ENCODE results near the gene SYCE1L.
"Not testable (repeated sequence)": the region's sequence is repeated elsewhere in the genome, so short reads cannot be mapped to it uniquely, and the experiment has no call there.

The SYCE1L gene, protein sequence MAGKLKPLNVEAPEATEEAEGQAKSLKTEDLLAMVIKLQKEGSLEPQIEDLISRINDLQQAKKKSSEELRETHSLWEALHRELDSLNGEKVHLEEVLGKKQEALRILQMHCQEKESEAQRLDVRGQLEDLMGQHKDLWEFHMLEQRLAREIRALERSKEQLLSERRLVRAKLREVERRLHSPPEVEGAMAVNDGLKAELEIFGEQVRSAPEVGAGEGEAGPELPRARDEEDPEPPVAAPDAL

DNA sequence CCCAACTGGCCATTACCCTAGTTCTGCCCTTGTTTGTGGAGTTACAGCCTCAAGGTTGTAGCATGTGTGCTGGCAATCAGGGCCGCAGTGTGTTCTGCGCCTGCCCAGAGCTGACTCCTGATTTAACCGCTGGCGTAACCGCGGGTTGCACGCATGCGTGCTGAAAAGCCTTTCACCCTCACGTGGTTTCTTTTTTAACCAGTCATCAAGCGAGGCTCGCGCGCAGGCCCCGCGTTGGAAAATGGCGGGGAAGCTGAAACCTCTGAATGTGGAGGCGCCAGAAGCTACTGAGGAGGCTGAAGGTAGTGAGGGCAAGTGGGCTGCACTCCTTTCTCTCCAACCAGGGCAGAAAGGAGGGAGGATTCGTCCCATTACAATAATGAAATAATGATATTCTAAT, at the start of gene SYCE1L:
TSS of gene SYCE1L (plus strand) at position 198 of the 400 bp plus-strand sequence. CDS start at position 242, 44 bp downstream.
- no peak for DNase-seq (ENCODE audit: low read depth)
- H3K4me3 ChIP-seq (ENCODE audit: low read length): no peak within 1 kb of the TSS
- TF ChIP-seq CTCF (conservative IDR thresholded peaks at IDR 0.05; ENCODE audit: low read depth, low read length): no peak

- no peak for TF ChIP-seq CTCF (conservative IDR thresholded peaks at IDR 0.05; ENCODE audit: low read depth, low read length)
- no peak overlapping the region for H3K4me3 ChIP-seq (ENCODE audit: low read length)
- no peak for DNase-seq (ENCODE audit: low read depth)
These were observed 41.7 kb upstream of the SYCE1L start for GRCh38 chr16:77157346-77158058.

GRCh38 chr16:77158293-77158692, 40.9 kb upstream of the SYCE1L start:
- H3K4me3 ChIP-seq (ENCODE audit: low read length): no peak overlapping the region
- DNase-seq (ENCODE audit: low read depth): no peak
- no peak for TF ChIP-seq CTCF (conservative IDR thresholded peaks at IDR 0.05; ENCODE audit: low read depth, low read length)

DNA sequence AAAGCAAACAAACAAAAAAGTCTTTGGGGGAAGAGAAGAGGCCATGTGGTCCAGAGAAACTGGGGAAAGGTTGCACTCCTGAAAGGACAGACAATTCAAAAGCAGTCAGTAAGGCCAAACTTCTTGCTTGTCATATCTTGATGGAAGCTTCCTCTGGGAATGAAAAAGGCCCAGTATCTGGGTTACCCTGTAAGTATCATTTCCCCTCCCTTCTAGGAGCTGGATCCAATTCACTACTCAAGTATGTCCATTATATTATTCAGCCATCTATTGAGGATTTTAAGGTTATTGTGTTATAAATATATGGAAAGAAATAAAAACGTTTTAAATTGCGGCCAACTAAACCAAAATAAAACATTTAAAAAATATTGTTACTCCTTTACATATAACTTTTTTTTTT, 34.2 kb upstream of the SYCE1L start:
- DNase-seq (ENCODE audit: low read depth): no peak
- no peak for TF ChIP-seq CTCF (conservative IDR thresholded peaks at IDR 0.05; ENCODE audit: low read depth, low read length)

GRCh38 chr16:77165536-77166236, 33.5 kb upstream of the SYCE1L start:
- not testable (repeated sequence) for DNase-seq (ENCODE audit: low read depth)

More for the DNA sequence above, 34.2 kb upstream of the SYCE1L start:
- no peak overlapping the region for H3K4me3 ChIP-seq (ENCODE audit: low read length)

GRCh38 chr16:77166726-77167125, 32.5 kb upstream of the SYCE1L start:
- H3K4me3 ChIP-seq (ENCODE audit: low read length): no peak overlapping the region
- no peak for TF ChIP-seq CTCF (conservative IDR thresholded peaks at IDR 0.05; ENCODE audit: low read depth, low read length)
- no peak for DNase-seq (ENCODE audit: low read depth)

More at GRCh38 chr16:77165536-77166236, 33.5 kb upstream of the SYCE1L start:
- not testable (repeated sequence) for H3K4me3 ChIP-seq (ENCODE audit: low read length)

GRCh38 chr16:77168901-77169300, 30.3 kb upstream of the SYCE1L start:
- no peak for DNase-seq (ENCODE audit: low read depth)
- no peak for TF ChIP-seq CTCF (conservative IDR thresholded peaks at IDR 0.05; ENCODE audit: low read depth, low read length)

More at GRCh38 chr16:77168901-77169300, 30.3 kb upstream of the SYCE1L start:
- no peak overlapping the region for H3K4me3 ChIP-seq (ENCODE audit: low read length)
